ENCODE results near the gene GALNS. TPM values are rescaled to one million over a fixed set of nuclear protein-coding genes. Genes with fewer than 3 reads are reported as not detected.

The GALNS gene
- total RNA-seq, 4 donors from 2014 or later = 45.7 to 101 (median 75.6) TPM

- peaks cover 15% of the 10 kb centered on the region for H3K27me3 ChIP-seq
- in situ Hi-C loops (cut with MboI; ENCODE audit: low pct_ligation_motif_present in 1 of 4, low pct_unique_long_range_greater_than_20kb in 1 of 4, low sequenced_read_pairs in 3 of 4) (no loop called here), intact Hi-C loops (cut with DNase I; ENCODE audit: low total_unique reads) (no loop called here)
- H3K9me3 ChIP-seq = no peaks in the 10 kb centered on the region
- no peak overlapping the region for H3K27ac ChIP-seq
- peaks cover 4 to 29% (median 18%) of the 10 kb centered on the region in 4 donors for H3K4me1 ChIP-seq
- H3K4me3 ChIP-seq = no peak overlapping the region
- no peak for DNase-seq
- H3K36me3 ChIP-seq = no peaks in the 10 kb centered on the region
- WGBS, 2 donors (ENCODE audit: low coverage in 1 of 2) = 80% methylated on average over 11 of the region's 11 CpGs; no CpG with 5 or more reads in 1 of the 2 donors
- TF ChIP-seq POLR2A (IDR thresholded peaks at IDR 0.05) (no peak), POLR2AphosphoS5 (IDR thresholded peaks at IDR 0.05) (no peak), EP300 (IDR thresholded peaks at IDR 0.05; ENCODE audit: low read depth) (no peak), CTCF (IDR thresholded peaks at IDR 0.05) (no peak)
Observed at GRCh38 chr16:88883946-88884345, 27.2 kb upstream of the GALNS start.

- in situ Hi-C loops (cut with MboI; ENCODE audit: low pct_ligation_motif_present in 1 of 4, low pct_unique_long_range_greater_than_20kb in 1 of 4, low sequenced_read_pairs in 3 of 4) (no loop called here), intact Hi-C loops (cut with DNase I; ENCODE audit: low total_unique reads) (no loop called here)
- peaks cover 4 to 29% (median 18%) of the 10 kb centered on the region in 4 donors for H3K4me1 ChIP-seq
- 92% methylated on average over 49 of the region's 49 CpGs; no CpG with 5 or more reads in 1 of the 2 donors for WGBS, 2 donors (ENCODE audit: low coverage in 1 of 2)
- no peak for TF ChIP-seq POLR2A (IDR thresholded peaks at IDR 0.05)
- TF ChIP-seq POLR2AphosphoS5 (IDR thresholded peaks at IDR 0.05) = no peak
- TF ChIP-seq CTCF (IDR thresholded peaks at IDR 0.05) = no peak
- no peaks in the 10 kb centered on the region for H3K36me3 ChIP-seq
- no peak for DNase-seq
- no peak overlapping the region for H3K4me3 ChIP-seq
- peaks cover 15% of the 10 kb centered on the region for H3K27me3 ChIP-seq
- H3K9me3 ChIP-seq = no peaks in the 10 kb centered on the region
- no peak overlapping the region for H3K27ac ChIP-seq
Observed at GRCh38 chr16:88883117-88883895, 26.6 kb upstream of the GALNS start.

DNA sequence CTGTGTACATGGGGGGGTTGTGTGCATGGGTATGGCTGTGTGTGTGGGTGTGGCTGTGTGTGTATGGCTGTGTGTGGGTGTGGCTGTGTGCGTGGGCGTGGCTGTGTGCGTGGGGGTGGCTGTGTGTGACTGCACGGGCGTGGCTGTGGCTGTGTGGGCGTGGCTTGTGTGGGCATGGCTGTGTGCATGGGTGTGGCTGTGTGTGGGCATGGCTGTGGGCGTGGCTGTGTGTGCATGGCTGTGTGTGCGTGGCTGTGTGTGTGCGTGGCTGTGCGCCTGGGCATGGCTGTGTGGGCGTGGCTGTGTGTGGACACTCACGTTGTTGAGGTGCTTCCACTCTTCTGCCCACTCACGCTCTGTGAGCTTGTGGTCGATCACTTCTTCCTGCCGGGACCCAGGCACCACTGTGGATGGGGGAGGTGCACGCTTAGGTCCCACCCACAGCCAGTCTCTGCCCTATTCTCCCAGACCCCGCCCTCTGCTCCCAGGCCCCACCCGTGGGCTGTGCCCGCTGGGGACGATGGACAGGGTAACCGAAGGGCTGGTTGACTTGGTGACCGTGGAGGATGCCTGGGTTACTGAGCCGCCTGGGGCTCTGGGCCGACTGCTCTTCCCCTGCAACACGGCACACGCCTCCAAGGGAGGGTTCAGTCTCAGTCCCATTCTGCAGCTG lies 25.7 kb upstream of the GALNS start:
- DNase-seq = peak; percentile 65
- in situ Hi-C loops (cut with MboI; ENCODE audit: low pct_ligation_motif_present in 1 of 4, low pct_unique_long_range_greater_than_20kb in 1 of 4, low sequenced_read_pairs in 3 of 4) = no loop called here
- WGBS, 2 donors (ENCODE audit: low coverage in 1 of 2) = 66% methylated on average over 26 of the region's 26 CpGs; no CpG with 5 or more reads in 1 of the 2 donors
- intact Hi-C loops (cut with DNase I; ENCODE audit: low total_unique reads) = no loop called here
- Histone ChIP-seq H3K4me3 (no peak overlapping the region), H3K9me3 (no peaks in the 10 kb centered on the region), H3K36me3 (no peaks in the 10 kb centered on the region), H3K27me3 (peaks cover 15% of the 10 kb centered on the region), H3K4me1 (peaks cover 0 to 24% (median 16%) of the 10 kb centered on the region in 4 donors), H3K27ac (no peak overlapping the region)
- TF ChIP-seq EP300 (IDR thresholded peaks at IDR 0.05; ENCODE audit: low read depth) (no peak), POLR2AphosphoS5 (IDR thresholded peaks at IDR 0.05) (no peak), POLR2A (IDR thresholded peaks at IDR 0.05) (no peak), CTCF (IDR thresholded peaks at IDR 0.05) (no peak)

DNA sequence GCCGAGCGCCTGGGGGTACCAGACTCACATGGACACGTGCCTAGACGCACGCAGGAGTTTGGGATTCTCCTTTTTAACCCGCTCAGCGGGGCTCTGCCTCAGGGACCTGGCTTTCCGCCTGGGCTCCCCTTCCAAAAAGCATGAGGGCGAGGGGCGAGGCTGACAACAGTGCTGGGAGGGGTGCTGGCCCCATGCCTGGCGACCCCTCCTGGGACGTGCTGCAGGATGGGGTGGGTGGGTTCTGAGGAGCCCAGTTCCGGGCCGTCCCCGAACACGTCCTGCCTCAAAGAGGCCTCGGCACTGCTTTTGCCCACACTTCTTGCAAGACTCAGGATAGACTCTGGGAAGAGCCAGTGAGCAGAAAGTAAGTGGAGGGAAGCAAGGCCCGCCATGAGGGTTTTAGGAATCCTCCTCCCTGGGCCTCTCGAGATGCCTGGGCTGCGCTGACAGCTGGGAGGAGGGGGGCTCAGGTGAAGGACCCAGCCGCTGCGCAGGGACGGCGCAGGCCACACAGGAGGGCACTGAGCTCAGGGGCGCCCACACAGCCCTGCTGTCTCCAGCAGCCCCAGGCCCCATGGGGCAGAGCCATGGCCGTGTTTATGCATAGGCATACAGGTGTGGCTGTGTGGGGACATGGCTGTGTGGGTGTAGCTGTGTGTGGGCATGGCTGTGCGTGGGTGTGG lies 25.1 kb upstream of the GALNS start:
- H3K36me3 ChIP-seq = no peaks in the 10 kb centered on the region
- no peak overlapping the region for H3K4me3 ChIP-seq
- WGBS, 2 donors (ENCODE audit: low coverage in 1 of 2) = 80% methylated on average over 6 to 21 of the region's 27 CpGs
- peaks cover 0 to 23% (median 16%) of the 10 kb centered on the region in 4 donors for H3K4me1 ChIP-seq
- intact Hi-C loops (cut with DNase I; ENCODE audit: low total_unique reads) = no loop called here
- no peak for DNase-seq
- TF ChIP-seq CTCF (IDR thresholded peaks at IDR 0.05) (no peak), EP300 (IDR thresholded peaks at IDR 0.05; ENCODE audit: low read depth) (no peak), POLR2A (IDR thresholded peaks at IDR 0.05) (no peak), POLR2AphosphoS5 (IDR thresholded peaks at IDR 0.05) (no peak)
- H3K27ac ChIP-seq = no peak overlapping the region
- peaks cover 15% of the 10 kb centered on the region for H3K27me3 ChIP-seq
- no peaks in the 10 kb centered on the region for H3K9me3 ChIP-seq
- in situ Hi-C loops (cut with MboI; ENCODE audit: low pct_ligation_motif_present in 1 of 4, low pct_unique_long_range_greater_than_20kb in 1 of 4, low sequenced_read_pairs in 3 of 4) = no loop called here
